HG02852 (cell line): ENCODE results near the gene MYO1D.
A peak's percentile ranks its signal among the peaks of the same experiment; 100 is the strongest.
"Not testable (repeated sequence)": the region's sequence is repeated elsewhere in the genome, so short reads cannot be mapped to it uniquely, and the experiment has no call there.

ENCODE experiments used
- ATAC-seq: cut with Tn5 transposase; IDR thresholded peaks from one replicate; pipeline ENCODE4 v1.9.1; 2021; ENCODE audit warnings: mild to moderate bottlenecking, moderate library complexity; ENCODE audit not compliant: unreplicated experiment

Gene MYO1D

DNA sequence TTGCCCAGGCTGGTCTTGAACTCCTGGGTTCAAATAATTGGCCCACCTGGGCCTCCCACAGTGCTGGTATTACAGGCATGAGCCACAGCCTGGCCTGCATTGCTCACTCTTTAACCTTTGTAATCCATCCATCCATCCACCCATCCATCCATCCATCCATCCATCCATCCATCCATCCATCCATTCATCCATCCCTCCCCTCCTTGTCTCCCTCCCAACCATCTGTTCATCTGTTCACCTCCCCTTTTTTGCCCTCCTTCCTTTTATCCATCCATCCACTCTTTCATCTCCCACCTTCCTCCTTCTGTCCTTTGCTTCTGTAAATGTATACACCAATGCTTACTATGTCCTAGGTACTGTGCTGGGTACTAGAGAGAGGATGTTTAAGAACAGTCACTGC lies 324.6 kb downstream of the MYO1D start:
- no peak for ATAC-seq

DNA sequence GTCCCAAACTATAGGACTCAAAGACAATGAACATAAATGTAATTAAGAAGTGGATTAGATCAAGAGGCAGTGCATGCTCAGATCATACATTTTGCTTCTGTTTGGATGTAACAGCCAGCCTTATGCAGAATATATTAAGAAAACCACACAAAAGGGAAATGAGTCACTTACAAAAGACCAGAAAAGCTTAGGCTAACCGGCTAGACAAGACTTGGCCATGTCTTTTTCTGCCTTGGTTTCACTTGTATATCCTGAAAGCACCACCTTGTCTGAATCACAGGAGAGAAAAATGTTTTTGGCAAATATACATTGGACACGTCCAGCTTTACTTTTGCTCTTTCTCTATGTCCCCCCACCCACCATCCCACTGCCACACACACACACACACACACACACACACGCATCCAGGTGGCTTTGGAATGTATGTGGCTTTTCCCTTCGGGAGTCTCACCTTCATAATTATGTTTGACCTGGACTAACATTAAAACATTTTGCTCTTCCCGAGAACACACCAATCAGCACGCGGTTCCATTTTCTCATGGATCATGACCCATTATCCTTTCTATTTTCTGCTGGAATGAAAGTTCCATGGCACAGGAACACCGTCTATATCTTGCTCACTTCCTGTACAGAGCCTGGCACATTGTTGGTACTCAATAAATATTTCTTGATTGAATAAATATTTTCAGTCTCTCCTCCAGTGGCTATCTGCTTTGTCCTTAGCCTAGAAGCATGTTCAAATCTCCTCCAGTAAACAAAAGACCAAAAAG lies 325.6 kb downstream of the MYO1D start:
- ATAC-seq = peak; percentile 80

- no peak for ATAC-seq
Observed at GRCh38 chr17:32549559-32549958, 327.4 kb downstream of the MYO1D start.

DNA sequence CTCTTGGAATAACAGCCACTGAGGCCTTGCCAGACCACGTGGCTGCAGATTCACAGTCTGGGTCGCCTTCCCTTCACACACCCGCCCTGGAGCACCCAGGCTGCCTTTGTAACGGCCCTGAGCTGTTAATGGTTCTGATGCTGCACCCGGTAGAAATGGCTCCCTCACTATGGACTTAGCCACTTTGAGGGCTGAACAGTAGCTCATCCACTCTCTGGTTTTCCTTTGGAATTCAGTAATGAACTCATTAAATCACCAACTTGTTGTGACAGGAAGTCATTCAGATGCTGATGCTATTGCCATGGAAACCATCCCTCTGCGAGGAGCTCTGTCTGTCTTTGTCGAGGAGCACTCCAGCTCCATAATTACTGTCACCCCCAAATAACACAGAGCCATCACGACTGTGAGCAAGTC lies 330.9 kb downstream of the MYO1D start:
- no peak for ATAC-seq

DNA sequence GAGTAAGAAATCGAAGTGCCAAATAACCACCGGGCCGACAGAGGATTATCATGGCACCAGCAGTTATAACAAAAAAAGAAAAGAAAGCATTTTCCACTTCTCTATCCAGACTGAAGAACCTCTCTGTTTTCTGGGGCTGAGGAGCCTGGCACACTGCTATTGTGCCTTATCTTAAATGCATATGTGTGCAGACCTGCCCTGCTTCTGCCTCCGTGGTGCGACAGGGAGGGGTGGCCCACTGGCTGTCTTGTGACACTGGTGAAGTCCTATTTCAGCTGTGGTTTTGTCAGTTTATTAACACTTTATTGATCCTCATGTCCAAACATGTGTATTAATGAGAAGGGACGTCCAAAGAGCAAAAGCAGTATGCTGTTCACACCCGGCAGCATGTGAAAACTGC lies 334.7 kb downstream of the MYO1D start:
- no peak for ATAC-seq

DNA sequence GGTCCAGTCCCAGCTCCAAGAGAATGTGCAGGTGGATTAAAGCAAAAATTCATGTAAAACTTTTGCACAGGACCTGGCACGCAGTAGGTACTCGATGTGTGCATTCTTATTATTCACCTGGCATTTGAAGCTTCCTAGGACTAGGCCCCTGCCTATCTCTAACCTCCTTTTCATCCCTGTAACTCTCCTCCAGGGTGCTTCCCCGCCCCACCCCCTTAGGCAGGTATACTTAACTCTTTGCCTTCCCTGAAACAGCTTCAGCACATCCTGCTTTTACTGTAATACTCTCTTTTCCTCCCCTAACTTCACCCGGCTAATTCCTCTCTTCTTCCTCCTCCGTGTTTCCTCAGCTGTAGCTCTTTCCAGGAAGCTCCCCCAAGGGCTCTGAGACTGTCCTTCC lies 335.3 kb downstream of the MYO1D start:
- no peak for ATAC-seq

GRCh38 chr17:32536736-32537643 lies 339.9 kb downstream of the MYO1D start:
- ATAC-seq = no peak

DNA sequence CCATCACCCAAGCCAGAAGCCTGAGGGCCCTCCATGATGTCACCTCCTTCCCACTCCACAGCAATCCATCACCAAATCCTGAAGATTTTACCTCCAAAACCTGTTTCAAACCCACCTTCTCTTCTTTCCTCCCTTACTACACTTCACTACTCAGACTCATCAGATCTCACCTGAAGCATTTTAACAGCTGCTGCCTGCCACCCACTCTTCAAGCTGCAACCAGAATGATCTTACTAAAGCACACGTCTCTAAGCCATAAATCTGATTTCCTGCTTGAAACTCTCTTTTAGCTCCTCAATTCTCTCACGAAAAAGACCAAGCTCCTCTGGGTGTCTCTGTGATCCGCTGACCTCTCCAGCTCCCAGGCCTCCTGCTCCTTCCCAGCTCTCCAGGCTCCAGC lies 343.6 kb downstream of the MYO1D start:
- ATAC-seq = no peak

GRCh38 chr17:32529604-32530003 lies 347.3 kb downstream of the MYO1D start:
- no peak for ATAC-seq

- no peak for ATAC-seq
Observed at GRCh38 chr17:32528825-32529224, 348.1 kb downstream of the MYO1D start.

DNA sequence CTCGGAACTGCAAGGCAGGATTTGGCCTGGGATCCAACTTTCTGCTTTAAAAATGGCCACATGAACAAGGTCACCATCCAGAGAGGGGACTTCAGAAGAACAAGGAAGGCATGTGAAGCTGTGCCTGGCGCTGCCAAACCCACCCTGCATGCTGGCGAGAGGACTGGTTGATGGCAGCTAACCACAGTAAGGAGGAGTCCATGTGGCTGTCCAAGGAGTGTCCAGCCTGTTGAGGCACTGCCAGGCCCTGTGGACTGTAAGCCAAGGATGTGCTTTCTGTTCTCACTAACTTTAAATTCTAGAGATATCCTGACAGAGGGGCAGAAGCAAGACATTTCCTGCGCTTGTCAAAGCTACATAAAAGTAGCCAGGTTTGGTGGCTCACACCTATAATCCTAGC lies 349.8 kb downstream of the MYO1D start:
- no peak for ATAC-seq

GRCh38 chr17:32525122-32525521 lies 351.8 kb downstream of the MYO1D start:
- no peak for ATAC-seq

DNA sequence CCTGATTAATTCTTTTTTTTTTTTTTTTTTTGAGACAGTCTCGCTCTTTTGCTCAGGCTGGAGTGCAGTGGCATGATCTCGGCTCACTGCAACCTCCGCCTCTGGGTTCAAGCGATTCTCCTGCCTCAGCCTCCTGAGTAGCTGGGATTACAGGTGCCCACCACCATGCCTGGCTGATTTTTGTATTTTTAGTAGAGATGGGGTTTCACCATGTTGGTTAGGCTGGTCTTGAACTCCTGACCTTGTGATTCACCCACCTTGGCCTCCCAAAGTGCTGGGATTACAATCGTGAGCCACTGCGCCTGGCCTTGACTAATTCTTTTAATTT lies 352.4 kb downstream of the MYO1D start:
- not testable (repeated sequence) for ATAC-seq

- ATAC-seq = no peak
Observed at GRCh38 chr17:32523827-32524552, 352.9 kb downstream of the MYO1D start.

- peak; percentile 57 for ATAC-seq
Observed at GRCh38 chr17:32523017-32523680, 353.8 kb downstream of the MYO1D start.

- ATAC-seq = no peak
Observed at GRCh38 chr17:32520737-32521404, 356.1 kb downstream of the MYO1D start.

GRCh38 chr17:32520104-32520701 lies 356.7 kb downstream of the MYO1D start:
- ATAC-seq = no peak

- ATAC-seq = no peak
Observed at GRCh38 chr17:32519228-32520103, 357.5 kb downstream of the MYO1D start.

DNA sequence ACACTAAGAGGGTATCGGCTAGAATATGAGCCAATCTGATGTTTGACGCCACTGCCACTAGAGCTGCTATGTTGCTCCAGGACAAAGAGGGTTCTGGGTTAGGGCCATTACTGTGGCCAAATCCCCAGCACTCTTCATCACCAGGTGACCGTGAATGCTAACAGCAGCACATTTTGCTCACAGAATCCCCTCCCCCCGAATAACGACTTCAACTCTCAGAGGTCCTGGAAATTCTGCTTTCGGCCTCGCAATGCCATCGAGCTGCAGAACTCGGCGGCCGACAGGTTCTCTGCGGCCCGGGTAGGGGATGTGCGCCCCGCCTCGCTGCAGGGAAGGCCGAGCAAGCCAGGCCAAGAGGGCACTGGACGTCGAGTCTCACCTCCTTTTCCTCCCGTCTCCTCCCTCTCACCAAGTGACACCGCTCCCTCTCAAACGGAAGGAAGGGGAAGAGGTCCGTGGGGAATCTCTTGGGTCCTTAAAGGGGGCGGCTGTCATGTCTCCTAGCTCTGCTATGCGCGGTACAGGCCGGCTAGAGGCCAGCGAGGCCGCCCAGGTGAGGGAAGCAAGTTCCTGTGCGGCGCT lies 358.2 kb downstream of the MYO1D start:
- no peak for ATAC-seq
